Mononuclear cell (primary cell): ENCODE measurements around the gene FLNB. TPM values are rescaled to one million over a fixed set of nuclear protein-coding genes. Genes with fewer than 3 reads are reported as not detected.

Experiments used
- H3K27me3 ChIP-seq: 2 replicates; pipeline ENCODE4 v1.6.0; 2011; ENCODE audit warnings: low read length, control low read depth; ENCODE audit not compliant: insufficient read depth
- H3K4me1 ChIP-seq: 2 replicates; pipeline ENCODE4 v1.5.1; 2011; ENCODE audit warnings: mild to moderate bottlenecking, low read length, control low read depth; ENCODE audit not compliant: insufficient read depth
- H3K4me3 ChIP-seq: 2 replicates; pipeline ENCODE4 v1.5.1; 2011; ENCODE audit warnings: mild to moderate bottlenecking, low read length, moderate library complexity
- H3K9me3 ChIP-seq: 2 replicates; pipeline ENCODE4 v1.5.1; 2011; ENCODE audit warnings: low read depth, mild to moderate bottlenecking, control low read depth, low read length
- total RNA-seq: library from RNA; depleted of rRNA; stranded (reverse); fragments of >200 nt; gene quantifications from one replicate; pipeline ENCODE4 v1.2.3, GENCODE V29; 2012

The FLNB gene
- total RNA-seq, 1 donor, result 29.1 TPM

DNA sequence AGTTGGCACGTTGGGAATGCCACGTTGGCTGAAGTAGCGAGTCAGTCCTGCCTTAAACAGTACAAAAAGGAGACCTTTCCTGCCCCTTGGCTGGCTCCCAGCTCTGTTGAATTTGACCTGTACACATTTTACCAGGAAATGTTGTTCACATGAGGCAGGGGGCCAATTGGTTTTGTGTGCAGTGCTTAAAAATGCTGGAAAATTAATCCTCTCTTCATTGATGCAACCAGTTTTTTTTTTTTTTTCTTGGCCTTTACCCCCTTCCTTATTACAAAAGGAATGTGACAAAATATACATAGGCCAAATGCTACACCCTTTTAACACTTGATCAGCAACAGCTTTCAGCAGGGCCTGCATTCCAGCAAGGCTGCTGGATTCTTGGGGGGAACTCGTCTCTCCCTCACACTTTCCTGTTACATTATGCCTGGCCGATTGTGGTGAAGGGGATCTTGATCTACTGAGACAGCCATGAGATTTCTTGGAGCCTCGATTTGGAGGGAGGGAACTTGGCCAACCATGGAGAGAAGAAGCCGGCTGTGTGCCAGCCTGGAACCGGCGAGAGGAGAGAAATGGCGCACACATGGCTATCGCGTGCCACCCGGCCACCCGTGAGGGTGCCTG, 109.4 kb downstream of the FLNB start:
- no peaks in the 10 kb centered on the region for H3K27me3 ChIP-seq
- peaks cover 40% of the 10 kb centered on the region for H3K4me1 ChIP-seq
- no peaks in the 10 kb centered on the region for H3K9me3 ChIP-seq
- no peak overlapping the region for H3K4me3 ChIP-seq

DNA sequence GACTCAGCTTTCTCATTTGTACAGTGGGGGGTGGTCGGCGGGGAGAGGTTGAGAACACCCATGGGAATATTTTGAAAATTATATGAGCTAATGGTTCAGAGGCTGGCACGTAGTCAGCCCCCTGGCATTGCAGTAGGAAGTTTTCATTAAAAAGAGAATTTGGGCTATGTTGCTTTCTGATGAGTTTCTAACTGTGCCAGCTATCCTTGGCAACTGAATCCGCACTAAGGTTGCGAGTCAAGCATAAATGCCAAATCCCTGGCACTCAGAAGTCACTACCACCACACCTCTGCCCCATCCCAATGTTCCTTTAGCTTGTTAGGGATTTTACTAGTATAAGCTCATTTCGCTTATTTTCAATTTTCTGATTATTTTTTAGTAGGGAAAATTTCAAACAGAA, 111.0 kb downstream of the FLNB start:
- Histone ChIP-seq H3K9me3 (no peaks in the 10 kb centered on the region), H3K4me3 (no peak overlapping the region), H3K4me1 (peaks cover 40% of the 10 kb centered on the region), H3K27me3 (no peaks in the 10 kb centered on the region)

DNA sequence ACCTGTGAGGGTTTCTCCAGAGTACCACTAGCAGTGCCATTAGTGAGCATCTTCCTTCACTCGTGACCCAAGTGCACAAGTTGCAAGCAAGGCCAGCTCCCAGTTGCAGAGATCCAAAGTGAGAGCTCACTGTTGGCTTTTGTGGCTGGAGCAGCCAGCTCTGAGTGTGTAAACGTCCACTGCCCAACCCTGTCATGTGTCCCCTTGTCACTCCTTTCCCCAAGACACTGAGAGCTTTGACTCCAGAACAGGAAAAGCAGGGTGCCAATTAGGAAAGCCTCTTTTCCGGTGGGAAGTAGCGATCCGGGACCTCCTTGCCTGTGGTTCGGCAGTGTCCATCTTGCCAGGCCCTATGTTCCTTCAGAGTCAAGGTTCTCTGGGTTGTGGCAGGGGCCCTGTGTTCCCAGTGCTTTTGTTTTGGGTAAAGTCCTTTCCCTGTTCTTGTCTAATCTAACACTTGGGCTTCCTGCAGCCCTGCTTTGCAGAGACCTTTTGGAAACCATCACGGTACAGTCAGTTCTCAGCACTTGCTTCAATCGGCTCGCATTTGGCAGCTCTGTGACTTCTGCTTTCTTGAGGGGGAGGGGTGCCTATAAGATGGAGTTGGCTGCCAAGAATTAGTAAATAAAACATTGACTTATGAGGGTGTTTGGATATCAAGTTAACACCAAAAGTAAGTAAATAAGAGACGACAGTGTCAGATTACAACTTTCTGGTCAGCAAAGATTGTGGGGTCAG, 112.0 kb downstream of the FLNB start:
- Histone ChIP-seq H3K27me3 (no peaks in the 10 kb centered on the region), H3K9me3 (no peaks in the 10 kb centered on the region), H3K4me3 (no peak overlapping the region), H3K4me1 (peaks cover 36% of the 10 kb centered on the region)

DNA sequence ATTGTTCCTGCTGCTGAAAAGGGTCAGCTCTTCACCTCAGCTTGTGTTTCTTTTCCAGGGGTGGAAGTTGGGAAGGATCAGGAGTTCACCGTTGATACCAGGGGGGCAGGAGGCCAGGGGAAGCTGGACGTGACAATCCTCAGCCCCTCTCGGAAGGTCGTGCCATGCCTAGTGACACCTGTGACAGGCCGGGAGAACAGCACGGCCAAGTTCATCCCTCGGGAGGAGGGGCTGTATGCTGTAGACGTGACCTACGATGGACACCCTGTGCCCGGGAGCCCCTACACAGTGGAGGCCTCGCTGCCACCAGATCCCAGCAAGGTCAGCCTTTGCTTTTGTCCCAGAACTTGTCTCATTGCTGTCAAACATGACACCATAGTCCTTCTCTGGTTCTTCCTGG, 113.0 kb downstream of the FLNB start:
- Histone ChIP-seq H3K4me3 (no peak overlapping the region), H3K4me1 (peaks cover 27% of the 10 kb centered on the region), H3K27me3 (no peaks in the 10 kb centered on the region), H3K9me3 (no peaks in the 10 kb centered on the region)

DNA sequence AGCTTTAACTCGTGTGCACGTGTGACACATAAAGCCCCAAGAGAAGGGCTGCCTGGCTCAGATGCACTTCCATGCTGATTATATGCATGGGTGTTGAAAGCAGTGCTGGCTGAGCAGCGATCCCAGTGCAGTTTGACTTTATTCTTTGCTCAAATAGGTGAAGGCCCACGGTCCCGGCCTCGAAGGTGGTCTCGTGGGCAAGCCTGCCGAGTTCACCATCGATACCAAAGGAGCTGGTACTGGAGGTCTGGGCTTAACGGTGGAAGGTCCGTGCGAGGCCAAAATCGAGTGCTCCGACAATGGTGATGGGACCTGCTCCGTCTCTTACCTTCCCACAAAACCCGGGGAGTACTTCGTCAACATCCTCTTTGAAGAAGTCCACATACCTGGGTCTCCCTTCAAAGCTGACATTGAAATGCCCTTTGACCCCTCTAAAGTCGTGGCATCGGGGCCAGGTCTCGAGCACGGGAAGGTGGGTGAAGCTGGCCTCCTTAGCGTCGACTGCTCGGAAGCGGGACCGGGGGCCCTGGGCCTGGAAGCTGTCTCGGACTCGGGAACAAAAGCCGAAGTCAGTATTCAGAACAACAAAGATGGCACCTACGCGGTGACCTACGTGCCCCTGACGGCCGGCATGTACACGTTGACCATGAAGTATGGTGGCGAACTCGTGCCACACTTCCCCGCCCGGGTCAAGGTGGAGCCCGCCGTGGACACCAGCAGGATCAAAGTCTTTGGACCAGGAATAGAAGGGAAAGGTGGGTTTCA, 114.9 kb downstream of the FLNB start:
- Histone ChIP-seq H3K4me1 (peaks cover 14% of the 10 kb centered on the region), H3K9me3 (no peaks in the 10 kb centered on the region), H3K4me3 (no peak overlapping the region), H3K27me3 (no peaks in the 10 kb centered on the region)

DNA sequence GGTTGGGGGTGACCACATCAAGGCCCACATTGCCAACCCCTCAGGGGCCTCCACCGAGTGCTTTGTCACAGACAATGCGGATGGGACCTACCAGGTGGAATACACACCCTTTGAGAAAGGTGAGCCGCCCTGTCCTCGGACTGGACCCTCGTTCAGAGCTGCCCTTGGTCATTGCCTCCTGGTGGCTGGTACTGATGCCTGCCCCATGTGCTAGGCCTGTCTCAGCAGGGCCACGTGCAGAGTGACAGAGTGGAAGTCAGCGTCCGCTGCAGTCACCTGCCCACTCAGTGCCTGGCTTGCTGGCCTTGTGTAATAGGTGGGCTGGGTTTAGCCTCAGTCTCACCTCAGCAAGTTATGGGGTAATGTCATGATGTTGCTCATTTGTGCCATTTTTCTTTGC, 116.2 kb downstream of the FLNB start:
- Histone ChIP-seq H3K4me1 (peaks cover 14% of the 10 kb centered on the region), H3K9me3 (no peaks in the 10 kb centered on the region), H3K27me3 (no peaks in the 10 kb centered on the region), H3K4me3 (no peak overlapping the region)

DNA sequence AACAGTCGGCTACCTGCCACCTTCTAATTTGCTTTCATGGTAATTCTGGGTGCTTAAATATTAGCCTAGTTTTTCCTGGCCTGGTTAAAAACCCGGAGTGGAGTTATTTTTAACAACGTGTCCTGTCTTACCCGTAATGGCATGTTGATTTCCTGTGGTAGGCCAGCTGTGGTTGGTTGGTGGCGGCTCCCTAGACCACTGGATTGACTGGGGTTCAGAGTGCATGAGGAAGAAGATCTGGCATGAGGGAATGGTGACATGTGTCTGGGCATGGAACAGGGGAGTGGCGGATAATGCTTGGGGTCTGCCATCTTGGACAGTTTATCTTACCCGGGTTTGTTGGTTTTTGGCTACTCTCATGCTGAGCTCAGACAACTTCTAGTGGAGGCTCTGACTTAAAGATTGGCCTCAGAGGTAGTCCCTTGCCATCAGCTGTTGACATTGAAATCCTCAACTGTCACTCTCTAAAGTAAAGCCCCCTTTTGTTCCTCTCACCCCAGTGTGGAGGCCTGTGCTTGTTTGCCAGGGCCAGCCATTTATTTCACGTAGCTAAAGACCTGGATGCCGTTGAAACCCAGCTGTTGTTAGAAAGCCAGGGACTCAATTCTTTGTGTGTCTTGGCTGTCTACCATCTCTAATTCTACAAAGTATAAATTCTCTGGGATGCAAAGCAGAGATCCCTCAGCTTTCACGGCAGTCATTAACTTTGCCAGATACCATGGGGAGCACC, 121.0 kb downstream of the FLNB start:
- Histone ChIP-seq H3K27me3 (no peaks in the 10 kb centered on the region), H3K4me3 (no peak overlapping the region), H3K9me3 (no peaks in the 10 kb centered on the region), H3K4me1 (no peaks in the 10 kb centered on the region)

DNA sequence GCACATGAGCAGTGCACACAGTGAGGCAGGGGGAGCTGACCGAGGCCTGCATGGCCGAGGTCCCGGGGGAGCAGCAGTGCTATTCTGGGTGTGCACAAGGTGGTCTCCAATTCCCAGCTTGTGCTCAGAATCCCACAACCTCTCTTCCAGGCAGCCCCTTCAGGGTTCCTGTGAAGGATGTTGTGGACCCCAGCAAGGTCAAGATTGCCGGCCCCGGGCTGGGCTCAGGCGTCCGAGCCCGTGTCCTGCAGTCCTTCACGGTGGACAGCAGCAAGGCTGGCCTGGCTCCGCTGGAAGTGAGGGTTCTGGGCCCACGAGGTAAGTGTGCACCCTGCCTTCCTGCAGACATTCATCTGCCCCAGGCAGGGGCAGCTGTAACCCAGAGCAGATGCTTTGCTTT, 122.4 kb downstream of the FLNB start:
- Histone ChIP-seq H3K4me3 (no peak overlapping the region), H3K27me3 (no peaks in the 10 kb centered on the region), H3K9me3 (no peaks in the 10 kb centered on the region), H3K4me1 (no peaks in the 10 kb centered on the region)

DNA sequence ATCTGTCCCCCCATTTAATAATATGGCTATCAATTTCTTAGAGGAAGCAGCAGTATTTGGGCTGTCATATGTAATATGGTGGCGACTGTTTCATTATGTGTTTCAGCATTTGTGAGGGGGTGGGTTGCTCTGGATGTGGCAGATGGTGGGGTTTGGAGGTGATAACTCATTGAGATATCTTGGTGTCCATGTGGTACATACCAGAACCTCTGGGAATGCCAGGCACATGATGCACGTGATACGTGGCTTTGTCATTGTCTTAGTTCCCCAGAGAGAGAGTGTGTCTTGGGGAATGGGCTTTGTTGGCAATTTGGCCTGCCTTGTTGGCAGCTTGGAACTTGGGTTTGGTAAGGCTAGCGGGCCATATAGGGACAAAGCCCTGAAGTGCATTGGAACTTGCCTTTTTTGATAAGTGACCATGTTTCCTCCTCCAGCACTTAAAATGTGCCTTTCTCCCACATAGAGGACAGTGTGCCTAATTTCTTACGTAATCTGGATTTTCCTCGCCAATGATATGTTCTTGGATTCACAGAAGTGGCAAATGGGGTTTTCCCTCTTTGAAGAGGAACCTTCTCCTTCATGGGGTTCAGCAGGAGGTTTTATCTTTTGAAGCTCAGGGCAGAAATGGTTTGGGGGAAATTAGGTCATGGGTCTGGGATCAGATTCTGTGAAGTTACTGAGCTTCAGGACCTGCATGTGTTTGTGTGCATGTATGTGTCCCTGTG, 123.0 kb downstream of the FLNB start:
- no peaks in the 10 kb centered on the region for H3K27me3 ChIP-seq
- H3K4me3 ChIP-seq, result no peak overlapping the region
- H3K4me1 ChIP-seq, result no peaks in the 10 kb centered on the region
- no peaks in the 10 kb centered on the region for H3K9me3 ChIP-seq

DNA sequence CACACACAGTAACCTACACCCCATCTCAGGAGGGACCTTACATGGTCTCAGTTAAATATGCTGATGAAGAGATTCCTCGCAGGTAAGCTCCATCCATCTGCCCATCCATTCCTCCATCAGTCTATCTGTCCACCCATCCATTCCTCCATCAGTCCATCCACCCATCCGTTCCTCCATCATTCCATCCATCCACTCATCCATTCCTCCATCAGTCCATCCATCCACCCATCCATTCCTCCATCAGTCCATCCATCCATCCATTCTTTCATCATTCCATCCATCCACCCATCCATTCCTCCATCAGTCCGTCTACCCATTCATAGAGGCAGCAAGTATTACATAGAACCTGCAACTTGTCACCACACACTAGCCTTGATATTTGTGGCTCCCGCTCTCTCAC, 124.6 kb downstream of the FLNB start:
- H3K27me3 ChIP-seq, result no peaks in the 10 kb centered on the region
- H3K4me1 ChIP-seq, result no peaks in the 10 kb centered on the region
- no peak overlapping the region for H3K4me3 ChIP-seq
- no peaks in the 10 kb centered on the region for H3K9me3 ChIP-seq

DNA sequence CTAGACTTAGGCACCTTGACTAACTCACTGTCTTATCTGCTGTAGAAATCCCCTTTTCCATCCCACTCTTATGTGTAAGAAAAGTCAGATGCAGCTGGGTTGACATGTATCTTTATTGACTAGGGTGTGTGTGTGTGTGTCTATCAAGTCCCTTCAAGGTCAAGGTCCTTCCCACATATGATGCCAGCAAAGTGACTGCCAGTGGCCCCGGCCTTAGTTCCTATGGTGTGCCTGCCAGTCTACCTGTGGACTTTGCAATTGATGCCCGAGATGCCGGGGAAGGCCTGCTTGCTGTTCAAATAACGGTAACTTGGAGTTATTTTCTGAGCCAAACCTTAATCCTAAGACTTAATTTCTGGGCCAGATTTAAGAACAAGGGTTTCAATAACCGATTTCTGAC, 126.2 kb downstream of the FLNB start:
- H3K27me3 ChIP-seq, result no peaks in the 10 kb centered on the region
- no peak overlapping the region for H3K4me3 ChIP-seq
- H3K9me3 ChIP-seq, result no peaks in the 10 kb centered on the region
- no peaks in the 10 kb centered on the region for H3K4me1 ChIP-seq

DNA sequence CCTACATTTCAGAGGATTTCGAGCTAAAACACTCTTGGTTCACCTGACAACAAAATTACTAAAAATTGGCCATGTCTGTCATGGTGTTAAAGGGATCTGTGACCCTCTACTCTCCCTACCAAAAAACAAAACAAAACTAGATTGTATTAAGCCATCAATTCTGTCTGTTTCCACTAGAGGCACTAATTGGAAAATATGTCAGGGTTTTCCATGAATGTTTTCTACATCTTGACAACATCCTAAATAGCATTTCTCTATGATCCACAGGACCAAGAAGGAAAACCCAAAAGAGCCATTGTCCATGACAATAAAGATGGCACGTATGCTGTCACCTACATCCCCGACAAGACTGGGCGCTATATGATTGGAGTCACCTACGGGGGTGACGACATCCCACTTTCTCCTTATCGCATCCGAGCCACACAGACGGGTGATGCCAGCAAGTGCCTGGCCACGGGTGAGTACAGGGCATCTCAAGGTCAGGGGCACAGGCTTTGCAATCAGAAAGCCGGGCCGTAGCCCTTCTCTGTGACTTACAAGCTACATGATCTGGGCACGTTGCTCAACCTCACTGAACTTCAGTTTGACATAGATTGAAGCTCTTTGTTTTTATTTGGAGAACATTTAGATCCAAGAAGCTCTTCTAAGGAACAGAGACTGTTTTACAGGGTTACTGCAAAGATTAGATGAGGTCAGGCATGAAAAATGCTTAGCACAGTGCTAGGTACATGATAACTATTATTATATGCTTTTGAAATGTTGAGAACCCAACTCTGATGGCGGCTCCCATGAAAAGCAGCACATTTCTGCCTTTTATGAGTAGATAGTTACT, 127.7 kb downstream of the FLNB start:
- Histone ChIP-seq H3K4me1 (no peaks in the 10 kb centered on the region), H3K4me3 (no peak overlapping the region), H3K9me3 (no peaks in the 10 kb centered on the region), H3K27me3 (no peaks in the 10 kb centered on the region)

DNA sequence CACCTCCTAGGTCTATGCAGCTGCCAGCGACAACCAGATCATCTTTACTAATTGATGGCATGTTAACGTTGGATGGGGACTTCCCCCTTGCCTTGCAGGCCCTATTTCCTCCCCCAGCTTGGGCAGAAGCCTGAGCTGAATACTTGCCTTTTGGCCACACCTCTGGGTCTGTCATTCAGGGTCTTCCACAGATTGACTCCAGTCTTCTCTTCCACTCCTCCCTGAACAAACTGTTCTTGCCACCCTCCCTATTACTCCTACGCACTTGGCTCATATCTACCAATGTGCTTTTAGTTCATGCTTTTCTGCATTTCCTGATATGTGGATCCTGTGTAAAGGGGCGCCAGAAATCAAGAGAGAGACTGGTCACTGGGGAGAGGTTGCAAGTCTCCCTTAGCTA, 129.1 kb downstream of the FLNB start:
- Histone ChIP-seq H3K27me3 (no peaks in the 10 kb centered on the region), H3K9me3 (no peaks in the 10 kb centered on the region), H3K4me3 (no peak overlapping the region), H3K4me1 (no peaks in the 10 kb centered on the region)

DNA sequence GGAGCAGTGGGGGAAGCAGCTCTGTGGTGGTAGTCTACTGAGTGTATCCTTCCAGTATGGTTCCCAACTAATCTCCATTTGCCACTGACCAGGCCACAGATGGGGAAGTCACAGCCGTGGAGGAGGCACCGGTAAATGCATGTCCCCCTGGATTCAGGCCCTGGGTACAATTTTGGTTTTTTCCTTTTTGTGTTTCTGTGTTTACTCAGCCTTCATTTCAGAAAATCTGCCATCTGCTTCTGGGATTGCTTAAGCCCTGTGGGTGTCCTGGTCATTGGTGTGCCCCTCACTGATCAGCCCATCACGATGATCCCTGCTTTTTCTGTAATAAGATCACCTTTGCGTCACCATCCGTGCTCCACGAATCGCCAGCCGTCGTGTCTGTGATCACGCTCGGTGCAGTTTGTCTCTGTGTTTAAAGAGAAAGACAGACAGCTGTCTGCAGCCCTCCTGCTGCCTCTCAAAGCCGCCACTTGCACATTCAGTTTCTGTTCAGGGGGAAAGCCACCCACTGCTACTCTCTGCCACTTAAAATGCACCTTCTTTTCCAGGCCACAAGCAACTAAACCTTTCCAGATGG, 133.6 kb downstream of the FLNB start:
- Histone ChIP-seq H3K4me3 (no peak overlapping the region), H3K9me3 (no peaks in the 10 kb centered on the region), H3K27me3 (no peaks in the 10 kb centered on the region), H3K4me1 (no peaks in the 10 kb centered on the region)
